HG03571 (cell line): ENCODE data around the gene ESPNL.

ENCODE experiments used
- ATAC-seq: cut with Tn5 transposase; IDR thresholded peaks from one replicate; pipeline ENCODE4 v1.9.1; 2021; ENCODE audit not compliant: unreplicated experiment

The ESPNL gene

GRCh38 chr2:238097988-238098871 is 1.9 kb upstream of the ESPNL start:
- ATAC-seq = peak; percentile 70

- ATAC-seq = peak; percentile 13
Observed at GRCh38 chr2:238098901-238099713, 1.0 kb upstream of the ESPNL start.

DNA sequence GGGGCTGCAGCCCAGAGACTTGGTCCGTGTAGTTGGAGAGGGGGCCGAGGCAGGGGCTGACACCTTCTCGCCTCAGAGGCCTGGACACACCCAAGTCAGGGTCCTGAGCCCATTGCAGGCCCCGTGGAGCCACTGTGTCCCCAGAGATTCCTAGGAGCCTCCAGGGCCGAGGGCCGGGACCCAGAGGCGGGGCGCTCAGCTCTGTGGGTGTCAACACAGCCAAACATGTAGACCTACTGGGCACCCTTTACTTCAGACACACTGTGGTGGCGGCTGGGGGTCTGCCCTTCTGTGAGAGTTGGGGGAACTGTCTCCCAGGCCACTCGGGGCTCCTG is 459 bp upstream of the ESPNL start:
- ATAC-seq = no peak

DNA sequence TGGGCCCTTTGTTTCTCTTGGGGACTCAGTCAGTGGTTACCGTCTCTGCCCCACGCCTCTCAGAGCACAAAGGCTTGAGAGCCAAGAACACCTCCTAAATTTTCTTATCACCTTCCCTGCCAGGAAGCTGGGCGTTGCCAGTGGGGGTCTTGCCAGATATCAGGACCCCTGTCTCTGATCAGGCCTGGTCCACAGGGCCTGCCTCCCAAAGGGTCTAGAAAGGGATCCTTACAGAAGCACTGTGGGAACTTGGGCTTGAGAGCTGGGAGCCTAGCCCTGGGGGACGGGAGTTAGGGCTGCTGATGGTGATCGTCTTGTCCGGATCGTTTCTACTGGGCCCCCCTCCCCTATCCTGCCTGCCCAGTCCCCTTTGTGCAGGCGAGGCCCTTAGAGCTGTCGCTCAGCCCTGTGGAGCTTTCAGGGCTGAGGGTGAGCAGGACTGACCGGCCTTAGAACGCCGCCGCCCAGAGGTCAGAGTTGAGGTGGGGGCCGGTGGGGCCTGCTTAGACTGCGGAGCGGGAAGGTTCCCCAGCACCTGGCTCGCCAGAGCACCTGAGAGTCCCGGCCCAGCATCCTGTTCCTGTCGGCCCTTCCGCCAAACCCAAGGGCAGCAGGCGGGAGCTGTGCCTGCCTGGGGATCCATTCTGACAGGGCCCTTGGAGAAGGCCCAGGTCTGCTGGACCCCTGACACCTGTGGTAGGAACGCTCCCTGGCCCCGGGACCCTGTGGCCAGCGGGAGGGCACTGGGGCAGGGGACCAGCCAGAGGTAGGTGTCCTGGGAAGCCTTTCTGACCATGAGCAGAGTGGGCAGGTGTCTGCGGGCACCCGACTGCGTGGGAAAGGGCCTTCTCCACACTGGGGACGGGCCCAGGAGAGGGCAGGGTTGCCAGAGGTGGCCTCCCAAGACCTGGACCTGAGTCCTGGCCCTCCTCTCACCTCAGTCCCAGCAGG is 956 bp downstream of the ESPNL start:
- ATAC-seq = no peak

- ATAC-seq = no peak
Observed at GRCh38 chr2:238101891-238102841, 2.0 kb downstream of the ESPNL start.

DNA sequence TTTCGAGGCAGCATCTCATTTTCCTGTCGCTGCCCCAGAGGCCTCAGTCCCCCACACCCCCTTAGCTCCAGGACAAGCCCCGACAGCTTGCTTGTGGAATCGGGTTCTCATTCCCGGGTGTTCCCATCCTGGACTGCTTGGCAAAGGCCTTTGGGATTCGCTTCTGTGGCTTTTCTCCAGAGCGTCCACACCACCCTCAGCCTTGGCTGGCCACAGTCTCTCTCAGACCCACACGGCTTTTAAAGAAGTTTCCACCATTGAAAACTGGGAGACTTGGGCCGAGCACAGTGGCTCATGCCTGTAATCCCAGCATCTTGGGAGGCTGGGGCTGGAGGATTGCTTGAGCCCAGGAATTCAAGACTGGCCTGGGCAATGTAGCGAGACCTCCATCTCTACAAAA is 2.7 kb downstream of the ESPNL start:
- ATAC-seq = no peak

DNA sequence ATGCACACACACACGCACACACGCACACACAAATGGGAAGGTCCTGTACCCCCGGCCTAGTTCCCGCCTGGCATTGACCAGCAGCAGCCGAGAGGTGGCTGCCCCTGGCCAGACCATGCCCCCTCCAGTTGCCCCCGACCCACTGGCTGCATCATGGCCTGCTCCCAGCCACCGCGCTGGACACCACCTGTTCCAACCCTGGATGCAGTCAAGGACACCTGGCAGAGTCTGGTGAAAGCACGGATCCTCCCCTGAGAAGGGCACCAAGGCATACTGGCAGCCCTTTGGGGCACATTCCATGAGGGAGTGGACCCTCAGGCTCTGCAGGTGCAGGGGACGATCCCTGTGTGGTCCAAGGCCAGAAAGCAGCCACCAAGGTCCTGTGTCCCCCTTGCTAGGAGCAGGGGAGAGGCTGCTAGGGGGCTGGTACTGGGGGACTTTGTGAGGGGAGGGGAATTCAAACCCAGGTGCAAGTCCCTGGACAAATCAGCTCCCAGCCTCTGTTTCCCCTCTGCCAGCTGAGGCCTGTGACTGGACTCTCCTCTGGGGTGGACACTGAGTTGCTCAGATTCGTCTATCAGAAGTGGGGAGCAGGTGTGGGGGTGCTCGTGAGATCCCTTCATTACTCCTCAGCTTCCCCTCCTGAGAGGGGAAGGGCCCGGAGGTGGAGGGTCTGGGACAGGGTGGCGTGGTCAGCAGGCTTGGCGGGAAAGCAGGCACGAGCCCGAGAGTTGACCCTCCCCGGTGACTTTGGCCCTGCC is 3.5 kb downstream of the ESPNL start:
- no peak for ATAC-seq

GRCh38 chr2:238104226-238104690 is 4.1 kb downstream of the ESPNL start:
- no peak for ATAC-seq

DNA sequence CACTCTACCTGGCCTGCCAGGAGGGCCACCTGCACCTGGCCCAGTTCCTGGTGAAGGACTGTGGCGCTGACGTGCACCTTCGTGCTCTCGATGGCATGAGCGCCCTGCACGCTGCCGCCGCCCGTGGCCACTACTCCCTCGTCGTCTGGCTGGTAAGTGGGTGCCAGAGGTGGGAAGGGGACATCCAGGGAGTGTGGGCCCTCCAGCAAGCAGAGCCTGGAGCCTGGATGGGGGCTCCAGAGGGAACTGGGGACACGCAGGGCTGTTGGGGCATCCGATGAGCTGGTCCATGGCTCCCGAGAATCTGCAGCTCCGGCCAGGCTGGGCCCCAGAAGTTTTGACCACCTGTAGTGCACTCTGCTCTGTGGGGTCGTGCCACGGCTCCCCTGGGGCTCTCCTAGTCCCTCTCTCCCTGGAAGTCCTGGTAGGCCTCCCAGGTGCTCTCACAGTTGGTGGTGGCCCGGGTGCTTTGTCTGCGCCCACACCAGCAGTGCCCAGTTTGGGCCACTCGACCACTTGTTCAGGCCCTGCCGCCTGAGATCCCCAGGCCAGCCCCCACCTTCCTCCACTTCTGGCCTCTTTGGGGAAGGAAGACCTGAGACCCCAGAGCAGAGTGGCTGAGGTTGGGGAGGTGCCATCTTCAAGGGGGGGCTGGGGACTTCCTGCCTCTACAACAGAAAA is 4.7 kb downstream of the ESPNL start:
- ATAC-seq = no peak

GRCh38 chr2:238105506-238106338 is 5.6 kb downstream of the ESPNL start:
- ATAC-seq = no peak

DNA sequence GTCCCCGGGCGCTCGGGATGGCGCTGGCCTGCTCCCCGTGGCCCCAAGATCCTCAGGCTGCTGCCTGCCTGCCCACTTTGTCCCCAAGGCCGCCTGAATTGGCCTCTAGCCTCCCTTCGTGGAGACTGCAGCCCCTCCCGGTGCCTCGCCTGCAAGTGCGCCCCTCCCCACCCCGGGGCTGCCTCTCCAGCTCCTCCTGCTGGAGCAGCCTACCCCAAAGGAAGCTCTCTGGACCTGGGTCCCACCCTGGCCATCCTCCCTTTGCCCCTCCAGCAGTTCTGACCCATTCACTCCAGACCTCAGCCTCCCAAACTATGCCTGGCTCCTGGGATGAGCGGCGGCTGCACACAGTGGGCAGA is 6.2 kb downstream of the ESPNL start:
- no peak for ATAC-seq

DNA sequence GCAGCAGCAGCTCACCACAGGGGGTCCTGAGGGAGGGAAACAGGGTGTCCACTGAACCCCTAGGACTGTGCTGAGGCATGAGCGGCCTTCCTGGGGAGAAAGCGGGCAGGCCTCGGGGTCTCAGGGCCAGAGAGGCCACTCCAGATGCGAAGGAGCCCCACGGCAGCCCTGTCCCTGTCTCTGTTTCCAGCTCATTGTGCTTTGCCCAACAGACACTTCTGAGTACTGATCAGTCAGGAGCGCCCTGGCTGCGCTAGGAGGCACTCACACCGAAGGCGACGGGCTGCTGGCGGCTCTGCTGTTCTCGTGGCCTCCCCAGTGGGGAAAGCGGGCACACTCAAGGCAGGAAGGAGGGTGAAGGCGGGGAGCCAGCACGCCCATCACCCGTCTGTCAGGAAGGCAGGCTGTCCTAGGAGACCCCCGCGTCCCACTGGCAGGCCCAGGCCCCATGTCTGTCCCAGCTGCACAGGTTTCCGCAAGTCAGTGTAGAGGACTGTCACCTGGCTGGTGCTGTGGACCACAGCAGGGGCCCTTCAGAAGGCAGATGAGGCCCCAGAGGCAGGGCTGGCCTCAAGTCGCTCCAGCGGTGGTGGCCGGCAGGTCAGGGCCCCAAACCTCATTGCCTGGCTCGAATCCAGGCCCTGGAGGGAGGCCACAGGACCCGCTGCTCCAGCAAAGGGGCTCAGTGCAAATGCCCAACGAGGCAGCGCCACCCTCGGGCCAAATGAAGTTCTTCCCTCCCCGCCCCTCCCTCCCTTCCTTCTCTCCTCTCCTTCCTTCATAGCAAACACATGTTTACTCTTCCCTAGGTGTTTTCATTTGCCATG is 6.8 kb downstream of the ESPNL start:
- ATAC-seq = peak; percentile 11

GRCh38 chr2:238107525-238108422 is 7.6 kb downstream of the ESPNL start:
- ATAC-seq = peak; percentile 77

- peak; percentile 57 for ATAC-seq
Observed at GRCh38 chr2:238108423-238109183, 8.5 kb downstream of the ESPNL start.

GRCh38 chr2:238113611-238114010 is 13.5 kb downstream of the ESPNL start:
- ATAC-seq = no peak
